Endodermal cell (in vitro differentiated cells): ENCODE measurements around the gene N4BP2L2. TPM values are rescaled to one million over a fixed set of nuclear protein-coding genes. Genes with fewer than 3 reads are reported as not detected.

ENCODE experiments used
- DNase-seq: peaks from one replicate; pipeline ENCODE4 v3.0.0-alpha.2; 2017
- H3K27ac ChIP-seq: 2 replicates; pipeline ENCODE4 v1.5.1; 2013; ENCODE audit warnings: mild to moderate bottlenecking, low read depth, low read length, moderate library complexity
- H3K27me3 ChIP-seq: 2 replicates; pipeline ENCODE4 v1.6.1; 2013; ENCODE audit warnings: mild to moderate bottlenecking, low read length, moderate library complexity; ENCODE audit not compliant: insufficient read depth, control insufficient read depth, poor library complexity, severe bottlenecking
- H3K36me3 ChIP-seq: 2 replicates; pipeline ENCODE4 v1.7.0; 2013; ENCODE audit warnings: mild to moderate bottlenecking, low read length, moderate library complexity; ENCODE audit not compliant: control insufficient read depth, insufficient read depth
- H3K4me1 ChIP-seq: one replicate; pipeline ENCODE4 v1.7.0; 2013; ENCODE audit warnings: low read length; ENCODE audit not compliant: control insufficient read depth, insufficient read depth
- H3K4me3 ChIP-seq: 2 replicates; pipeline ENCODE4 v1.5.1; 2013; ENCODE audit warnings: mild to moderate bottlenecking, low read length, moderate library complexity
- H3K9ac ChIP-seq: 2 replicates; pipeline ENCODE4 v1.6.1; 2013; ENCODE audit warnings: mild to moderate bottlenecking, low read length, moderate library complexity; ENCODE audit not compliant: poor library complexity, severe bottlenecking; ENCODE audit errors: extremely low read depth
- H3K9me3 ChIP-seq: 2 replicates; pipeline ENCODE4 v1.6.1; 2013; ENCODE audit warnings: mild to moderate bottlenecking, low read length, moderate library complexity; ENCODE audit not compliant: control insufficient read depth
- H3K27ac Mint-ChIP-seq: 2 replicates; pipeline ENCODE4 v1.8.0; 2020; ENCODE audit warnings: mixed read lengths
- H3K27me3 Mint-ChIP-seq: 2 replicates; pipeline ENCODE4 v1.8.0; 2021; ENCODE audit warnings: mild to moderate bottlenecking, mixed read lengths; ENCODE audit not compliant: insufficient read depth
- H3K36me3 Mint-ChIP-seq: 2 replicates; pipeline ENCODE4 v1.8.0; 2020; ENCODE audit warnings: low read depth, mixed read lengths
- H3K4me1 Mint-ChIP-seq: 2 replicates; pipeline ENCODE4 v1.8.0; 2020; ENCODE audit warnings: mixed read lengths
- H3K4me3 Mint-ChIP-seq: 2 replicates; pipeline ENCODE4 v1.8.0; 2020; ENCODE audit warnings: mild to moderate bottlenecking, moderate library complexity, mixed read lengths
- H3K9me3 Mint-ChIP-seq: 2 replicates; pipeline ENCODE4 v1.8.0; 2020; ENCODE audit warnings: mild to moderate bottlenecking, mixed read lengths
- WGBS, 2 experiments: methylation state at CpG; one replicate each; pipeline versions ENCODE4 v1.1.5 to v1.1.7; 2013; ENCODE audit warnings: missing lambda C conversion rate in 2 of 2, mixed read lengths in 1 of 2; ENCODE audit not compliant: insufficient coverage in 1 of 2, insufficient read length in 1 of 2; 5-methylcytosine and 5-hydroxymethylcytosine counted together
- total RNA-seq, 2 donors: library from RNA; stranded (reverse); fragmentation: NEBNext Ultra II Directional in 1 of 2; extraction: Animal tissue kit (Norgen Biotek cat#: 25700) in 1 of 2; gene quantifications; 2 replicates in 1 of 2; 3 replicates in 1 of 2; pipeline ENCODE4 v1.2.1, GENCODE V29; 2021
- TF ChIP-seq, protein P1 (sequence below): fragments of 200-600 bp; sonication (generic); conservative IDR thresholded peaks from 2 replicates; pipeline ENCODE4 v1.5.0; 2021; ENCODE audit warnings: antibody characterized with exemption, mild to moderate bottlenecking

The N4BP2L2 gene
- total RNA-seq, 2 donors from 2014 or later, result 70.4 to 92.8 TPM

DNA sequence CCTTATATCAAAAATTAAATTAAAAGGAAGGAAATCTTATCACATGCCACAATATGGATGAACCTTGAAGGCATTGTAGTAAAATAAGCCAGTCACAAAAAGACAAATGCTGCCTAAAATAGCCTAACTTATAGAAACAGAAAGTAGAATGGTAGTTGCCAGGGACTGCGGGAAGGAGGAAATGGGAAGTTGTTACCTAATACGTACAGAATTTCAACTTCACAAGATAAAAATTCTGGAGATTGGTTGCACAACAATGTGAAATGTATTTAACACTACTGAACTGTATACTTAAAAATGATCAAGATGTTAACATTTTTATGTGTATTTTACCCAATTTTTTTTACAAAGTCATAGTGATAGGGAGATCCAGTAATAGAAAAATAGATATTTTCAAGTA lies 10.2 kb upstream of the N4BP2L2 start:
- H3K4me1 Mint-ChIP-seq, result no peaks in the 10 kb centered on the region
- H3K27me3 Mint-ChIP-seq, result peaks cover 4% of the 10 kb centered on the region
- WGBS, 2 experiments, result 100% methylated on average over 2 of the region's 2 CpGs; no CpG with 5 or more reads in 1 of the 2 experiments
- Histone ChIP-seq H3K9me3 (no peaks in the 10 kb centered on the region), H3K9ac (no peak overlapping the region), H3K36me3 (no peaks in the 10 kb centered on the region), H3K4me3 (no peak overlapping the region), H3K27ac (no peak overlapping the region), H3K27me3 (no peaks in the 10 kb centered on the region), H3K4me1 (no peaks in the 10 kb centered on the region)
- TF ChIP-seq, protein P1, sequence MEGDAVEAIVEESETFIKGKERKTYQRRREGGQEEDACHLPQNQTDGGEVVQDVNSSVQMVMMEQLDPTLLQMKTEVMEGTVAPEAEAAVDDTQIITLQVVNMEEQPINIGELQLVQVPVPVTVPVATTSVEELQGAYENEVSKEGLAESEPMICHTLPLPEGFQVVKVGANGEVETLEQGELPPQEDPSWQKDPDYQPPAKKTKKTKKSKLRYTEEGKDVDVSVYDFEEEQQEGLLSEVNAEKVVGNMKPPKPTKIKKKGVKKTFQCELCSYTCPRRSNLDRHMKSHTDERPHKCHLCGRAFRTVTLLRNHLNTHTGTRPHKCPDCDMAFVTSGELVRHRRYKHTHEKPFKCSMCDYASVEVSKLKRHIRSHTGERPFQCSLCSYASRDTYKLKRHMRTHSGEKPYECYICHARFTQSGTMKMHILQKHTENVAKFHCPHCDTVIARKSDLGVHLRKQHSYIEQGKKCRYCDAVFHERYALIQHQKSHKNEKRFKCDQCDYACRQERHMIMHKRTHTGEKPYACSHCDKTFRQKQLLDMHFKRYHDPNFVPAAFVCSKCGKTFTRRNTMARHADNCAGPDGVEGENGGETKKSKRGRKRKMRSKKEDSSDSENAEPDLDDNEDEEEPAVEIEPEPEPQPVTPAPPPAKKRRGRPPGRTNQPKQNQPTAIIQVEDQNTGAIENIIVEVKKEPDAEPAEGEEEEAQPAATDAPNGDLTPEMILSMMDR, result no peak
- H3K36me3 Mint-ChIP-seq, result no peaks in the 10 kb centered on the region
- no peak for DNase-seq
- H3K9me3 Mint-ChIP-seq, result no peaks in the 10 kb centered on the region
- H3K27ac Mint-ChIP-seq, result no peak overlapping the region
- no peak overlapping the region for H3K4me3 Mint-ChIP-seq

DNA sequence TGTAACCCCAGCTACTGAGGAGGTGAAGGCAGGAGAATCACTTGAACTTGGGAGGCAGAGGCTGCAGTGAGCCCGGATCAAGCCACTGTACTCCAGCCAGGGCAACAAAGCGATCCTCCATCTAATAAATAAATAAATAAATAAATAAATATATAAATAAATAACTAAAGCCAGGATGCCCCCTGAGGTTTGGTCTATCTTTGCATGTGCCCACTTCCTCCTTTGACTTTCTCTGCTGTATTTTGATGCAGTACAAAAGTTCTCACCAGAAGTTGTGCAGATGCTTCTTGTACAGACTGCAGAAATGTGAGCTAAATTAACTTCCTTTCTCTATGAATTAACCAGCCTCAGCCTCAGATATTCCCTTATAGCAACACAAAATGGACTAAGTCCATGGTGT lies 6.5 kb upstream of the N4BP2L2 start:
- Histone ChIP-seq H3K9ac (no peak overlapping the region), H3K9me3 (no peaks in the 10 kb centered on the region), H3K27ac (no peak overlapping the region), H3K4me1 (no peaks in the 10 kb centered on the region), H3K27me3 (no peaks in the 10 kb centered on the region), H3K36me3 (no peaks in the 10 kb centered on the region), H3K4me3 (no peak overlapping the region)
- TF ChIP-seq, protein P1, result no peak
- H3K36me3 Mint-ChIP-seq, result no peaks in the 10 kb centered on the region
- H3K4me1 Mint-ChIP-seq, result no peaks in the 10 kb centered on the region
- peaks cover 3% of the 10 kb centered on the region for H3K27me3 Mint-ChIP-seq
- no peak for DNase-seq
- no peak overlapping the region for H3K4me3 Mint-ChIP-seq
- WGBS, 2 experiments, result no CpG with 5 or more reads among the region's 2 CpGs
- H3K9me3 Mint-ChIP-seq, result no peaks in the 10 kb centered on the region
- no peak overlapping the region for H3K27ac Mint-ChIP-seq

DNA sequence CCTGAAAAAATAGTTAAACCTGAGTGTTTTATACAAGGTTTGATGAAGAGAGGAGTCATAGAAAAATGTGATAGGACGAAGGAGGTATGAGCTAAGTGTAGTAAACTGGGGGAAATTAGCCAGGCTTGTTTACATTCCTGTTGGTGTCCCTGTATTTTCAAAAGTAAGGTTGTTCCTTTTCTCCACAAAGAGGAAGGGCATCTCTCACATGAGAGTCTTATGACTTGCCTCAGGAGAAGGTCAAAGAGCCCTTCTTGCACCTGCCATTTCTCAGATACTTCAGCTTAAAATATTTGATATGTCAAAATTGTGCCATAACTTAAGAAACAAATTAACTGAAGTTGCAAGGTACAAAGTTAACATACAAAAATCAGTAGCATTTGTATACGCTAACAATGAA lies 3.6 kb upstream of the N4BP2L2 start:
- H3K27me3 Mint-ChIP-seq, result peaks cover 3% of the 10 kb centered on the region
- WGBS, 2 experiments, result 96% methylated on average over 2 of the region's 2 CpGs; no CpG with 5 or more reads in 1 of the 2 experiments
- H3K9me3 ChIP-seq, result no peaks in the 10 kb centered on the region
- H3K4me1 Mint-ChIP-seq, result no peaks in the 10 kb centered on the region
- DNase-seq, result no peak
- TF ChIP-seq, protein P1, result no peak
- no peak overlapping the region for H3K27ac ChIP-seq
- H3K27me3 ChIP-seq, result no peaks in the 10 kb centered on the region
- H3K4me3 Mint-ChIP-seq, result no peak overlapping the region
- H3K27ac Mint-ChIP-seq, result no peak overlapping the region
- H3K4me3 ChIP-seq, result no peak overlapping the region
- peaks cover 2% of the 10 kb centered on the region for H3K9me3 Mint-ChIP-seq
- no peak overlapping the region for H3K9ac ChIP-seq
- no peaks in the 10 kb centered on the region for H3K36me3 Mint-ChIP-seq
- no peaks in the 10 kb centered on the region for H3K36me3 ChIP-seq
- no peaks in the 10 kb centered on the region for H3K4me1 ChIP-seq
